GM23248 (cell line): Measurements from ENCODE around the gene PGS1. TPM values are rescaled to one million over a fixed set of nuclear protein-coding genes. Genes with fewer than 3 reads are reported as not detected.
"Not testable (repeated sequence)": the region's sequence is repeated elsewhere in the genome, so short reads cannot be mapped to it uniquely, and the experiment has no call there.

Experiments used
- DNase-seq: peaks from one replicate; pipeline ENCODE4 v3.0.0-alpha.2; 2015
- H2AFZ ChIP-seq: fragments of 200-600 bp; sonication (generic); 2 replicates; pipeline ENCODE4 v1.6.1; 2016; ENCODE audit warnings: antibody characterized with exemption
- H3F3A ChIP-seq: fragments of 200-600 bp; sonication (generic); 2 replicates; pipeline ENCODE4 v1.6.1; 2016; ENCODE audit warnings: mild to moderate bottlenecking, antibody characterized with exemption, mixed run types; ENCODE audit not compliant: insufficient read depth
- H3K27ac ChIP-seq: fragments of 200-600 bp; sonication (generic); 2 replicates; pipeline ENCODE4 v1.5.1; 2016; ENCODE audit warnings: mild to moderate bottlenecking
- H3K27me3 ChIP-seq: fragments of 200-600 bp; sonication (generic); replicated peaks from 2 replicates; pipeline ENCODE4 v1.6.1; 2016; ENCODE audit warnings: mild to moderate bottlenecking; ENCODE audit not compliant: insufficient read depth
- H3K36me3 ChIP-seq: fragments of 200-600 bp; sonication (generic); 2 replicates; pipeline ENCODE4 v1.6.1; 2016; ENCODE audit warnings: low read depth, mild to moderate bottlenecking
- H3K4me1 ChIP-seq: fragments of 200-600 bp; sonication (generic); 2 replicates; pipeline ENCODE4 v1.6.1; 2016; ENCODE audit warnings: mild to moderate bottlenecking; ENCODE audit not compliant: insufficient read depth
- H3K4me2 ChIP-seq: fragments of 200-600 bp; sonication (generic); one replicate; pipeline ENCODE4 v1.6.1; 2016; ENCODE audit warnings: mild to moderate bottlenecking; ENCODE audit not compliant: unreplicated experiment
- H3K4me3 ChIP-seq: fragments of 200-600 bp; sonication (generic); 2 replicates; pipeline ENCODE4 v1.5.1; 2016; ENCODE audit warnings: mild to moderate bottlenecking
- H3K79me2 ChIP-seq: fragments of 200-600 bp; sonication (generic); 2 replicates; pipeline ENCODE4 v1.6.1; 2016; ENCODE audit warnings: mild to moderate bottlenecking; ENCODE audit not compliant: insufficient read depth
- H3K9ac ChIP-seq: fragments of 200-600 bp; sonication (generic); 2 replicates; pipeline ENCODE4 v1.6.1; 2016; ENCODE audit warnings: mild to moderate bottlenecking
- H3K9me2 ChIP-seq: fragments of 200-600 bp; sonication (generic); 2 replicates; pipeline ENCODE4 v1.6.1; 2016; ENCODE audit warnings: mixed run types, mild to moderate bottlenecking, moderate library complexity; ENCODE audit not compliant: insufficient read depth
- H3K9me3 ChIP-seq: fragments of 200-600 bp; sonication (generic); one replicate; pipeline ENCODE4 v1.6.1; 2017; ENCODE audit warnings: low read depth
- H4K20me1 ChIP-seq: fragments of 200-600 bp; sonication (generic); 2 replicates; pipeline ENCODE4 v1.6.0; 2016; ENCODE audit not compliant: insufficient read depth
- EZH2 ChIP-seq: fragments of 200-600 bp; sonication (generic); IDR thresholded peaks from 2 replicates; pipeline ENCODE4 v1.6.1; 2018; ENCODE audit warnings: antibody characterized with exemption, mild to moderate bottlenecking; ENCODE audit not compliant: insufficient read depth, poor library complexity, severe bottlenecking
- EZH2phosphoT487 ChIP-seq: fragments of 200-600 bp; sonication (generic); IDR thresholded peaks from 2 replicates; pipeline ENCODE4 v1.6.1; 2018; ENCODE audit warnings: antibody characterized with exemption, moderate library complexity, mild to moderate bottlenecking, low read depth; ENCODE audit not compliant: insufficient read depth
- WGBS, 2 experiments: methylation state at CpG; one replicate each; pipeline ENCODE4 v1.1.6; 2015 to 2017; ENCODE audit warnings: low lambda C conversion rate in 2 of 2, low coverage in 1 of 2; ENCODE audit errors: missing lambda C conversion rate in 2 of 2; 5-methylcytosine and 5-hydroxymethylcytosine counted together
- in situ Hi-C: fragments of 300-500 bp; cut with MboI; formaldehyde crosslinking; loops from 2 replicates; pipeline ENCODE4 v1.15.0; 2020
- polyA plus RNA-seq: library from polyadenylated mRNA; unstranded; fragments of >200 nt; fragmentation: Nextera tagmentation; extraction: Ambion mirVana; gene quantifications from 2 replicates; pipeline ENCODE4 v1.2.1, GENCODE V29; 2016
- total RNA-seq: library from RNA; depleted of rRNA; stranded (reverse); fragments of >200 nt; shearing (Covaris generic); gene quantifications from 2 replicates; pipeline ENCODE4 v1.2.3, GENCODE V29; 2014

PGS1 gene
- total and polyA plus RNA-seq, 2 experiments from 2014 or later: 30.2 to 32.5 TPM

DNA sequence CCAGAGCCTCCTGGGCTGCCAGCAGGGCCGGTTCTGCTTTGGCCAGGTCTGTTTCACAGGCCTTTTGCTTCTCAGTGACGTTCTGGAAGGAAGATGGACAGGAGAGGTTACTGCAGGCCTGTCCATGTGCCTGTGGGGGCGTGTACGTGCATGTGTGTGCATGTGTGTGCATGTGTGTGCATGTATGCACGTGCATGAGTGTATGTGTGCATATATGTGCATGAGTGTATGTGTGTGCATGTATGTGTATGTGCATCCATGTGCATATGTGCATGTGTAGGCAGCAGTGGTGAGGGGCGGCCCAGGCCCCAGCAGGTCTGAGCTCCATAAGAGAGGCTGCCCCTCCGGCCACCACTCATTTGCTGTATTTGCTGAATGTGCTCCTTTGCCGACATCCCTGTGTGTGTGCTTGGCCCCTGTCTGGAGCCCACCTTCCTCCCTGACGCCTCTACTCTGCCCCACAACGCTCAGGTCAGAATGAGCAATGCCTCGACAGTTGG, 81.8 kb downstream of the PGS1 start:
- no peak for DNase-seq
- H3K36me3 ChIP-seq: no peaks in the 10 kb centered on the region
- H3K9me2 ChIP-seq: no peaks in the 10 kb centered on the region
- H2AFZ ChIP-seq: no peak overlapping the region
- no peaks in the 10 kb centered on the region for H4K20me1 ChIP-seq
- H3K79me2 ChIP-seq: no peaks in the 10 kb centered on the region
- in situ Hi-C loops: no loop called here
- TF ChIP-seq EZH2 (no peak), EZH2phosphoT487 (no peak)
- no peaks in the 10 kb centered on the region for H3K27me3 ChIP-seq
- H3K4me3 ChIP-seq: no peak overlapping the region
- 41 to 43% methylated on average over 11 of the region's 11 CpGs for WGBS, 2 experiments
- H3K4me1 ChIP-seq: no peaks in the 10 kb centered on the region
- H3K9me3 ChIP-seq: no peaks in the 10 kb centered on the region
- no peak overlapping the region for H3K27ac ChIP-seq
- no peaks in the 10 kb centered on the region for H3F3A ChIP-seq
- no peak overlapping the region for H3K9ac ChIP-seq
- H3K4me2 ChIP-seq: no peak overlapping the region

- Histone ChIP-seq H3K4me2 (no peak overlapping the region), H3K4me1 (no peaks in the 10 kb centered on the region), H2AFZ (no peak overlapping the region), H3K9me2 (no peaks in the 10 kb centered on the region), H4K20me1 (no peaks in the 10 kb centered on the region), H3K9me3 (no peaks in the 10 kb centered on the region), H3K4me3 (no peak overlapping the region), H3K27me3 (no peaks in the 10 kb centered on the region), H3F3A (no peaks in the 10 kb centered on the region), H3K9ac (no peak overlapping the region), H3K27ac (no peak overlapping the region), H3K36me3 (no peaks in the 10 kb centered on the region), H3K79me2 (no peaks in the 10 kb centered on the region)
- 81 to 82% methylated on average over 34 of the region's 34 CpGs for WGBS, 2 experiments
- no peak for DNase-seq
- in situ Hi-C loops: no loop called here
- TF ChIP-seq EZH2 (no peak), EZH2phosphoT487 (no peak)
These were observed 82.7 kb downstream of the PGS1 start for GRCh38 chr17:78460951-78461798.

DNA sequence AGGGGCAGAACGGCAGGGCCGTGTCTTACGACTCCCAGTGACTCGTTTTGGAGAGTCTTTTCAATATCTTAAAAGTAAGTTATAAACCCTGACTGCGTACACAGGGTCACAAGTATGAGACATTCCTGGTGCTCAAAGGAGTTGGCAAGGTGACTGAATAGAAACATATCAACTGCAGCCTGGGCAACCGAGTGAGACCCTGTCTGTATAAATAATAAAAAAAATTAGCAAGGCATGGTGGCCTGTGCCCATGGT, 83.3 kb downstream of the PGS1 start:
- no peak overlapping the region for H2AFZ ChIP-seq
- 52 to 56% methylated on average over 6 of the region's 6 CpGs for WGBS, 2 experiments
- no peak overlapping the region for H3K27ac ChIP-seq
- TF ChIP-seq EZH2 (no peak), EZH2phosphoT487 (no peak)
- H3K27me3 ChIP-seq: no peaks in the 10 kb centered on the region
- no peaks in the 10 kb centered on the region for H3K4me1 ChIP-seq
- no peaks in the 10 kb centered on the region for H4K20me1 ChIP-seq
- no peak for DNase-seq
- in situ Hi-C loops: no loop called here
- H3K9me2 ChIP-seq: no peaks in the 10 kb centered on the region
- no peaks in the 10 kb centered on the region for H3K9me3 ChIP-seq
- H3K79me2 ChIP-seq: no peaks in the 10 kb centered on the region
- no peak overlapping the region for H3K9ac ChIP-seq
- no peak overlapping the region for H3K4me2 ChIP-seq
- H3K4me3 ChIP-seq: no peak overlapping the region
- no peaks in the 10 kb centered on the region for H3K36me3 ChIP-seq
- H3F3A ChIP-seq: no peaks in the 10 kb centered on the region

DNA sequence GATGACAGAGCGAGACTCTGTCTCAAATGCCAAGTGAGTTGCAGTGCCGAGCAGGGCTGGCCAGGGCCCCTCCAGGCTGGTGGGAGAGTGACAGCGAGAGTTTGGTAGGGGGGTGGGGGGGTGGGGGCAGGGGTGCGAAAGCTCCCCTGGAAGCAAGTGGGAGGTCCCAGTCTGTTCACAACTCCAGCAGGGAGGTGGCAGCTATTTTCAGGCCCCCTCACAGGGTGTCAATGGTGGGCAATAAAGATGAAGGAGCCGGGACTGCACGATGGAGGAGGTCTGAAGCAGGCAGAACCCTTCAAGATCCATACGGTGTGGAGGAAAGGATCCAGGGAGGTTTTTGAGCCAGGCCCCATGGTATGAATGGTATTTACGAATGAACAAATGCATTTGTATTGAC, 83.7 kb downstream of the PGS1 start:
- Histone ChIP-seq H3K4me3 (no peak overlapping the region), H3K36me3 (no peaks in the 10 kb centered on the region), H2AFZ (no peak overlapping the region), H3K4me2 (no peak overlapping the region), H3K9me2 (no peaks in the 10 kb centered on the region), H3K9ac (no peak overlapping the region), H3K4me1 (no peaks in the 10 kb centered on the region), H3K27ac (no peak overlapping the region), H3K27me3 (no peaks in the 10 kb centered on the region), H4K20me1 (no peaks in the 10 kb centered on the region), H3K79me2 (no peaks in the 10 kb centered on the region), H3F3A (no peaks in the 10 kb centered on the region), H3K9me3 (no peaks in the 10 kb centered on the region)
- TF ChIP-seq EZH2: no peak
- TF ChIP-seq EZH2phosphoT487: no peak
- in situ Hi-C loops: no loop called here
- no peak for DNase-seq
- 33 to 37% methylated on average over 7 to 8 of the region's 8 CpGs for WGBS, 2 experiments

- H3K27ac ChIP-seq, H3K4me2 ChIP-seq, H3F3A ChIP-seq, H3K9me2 ChIP-seq, H2AFZ ChIP-seq, H3K27me3 ChIP-seq, in situ Hi-C loops, H3K79me2 ChIP-seq, H4K20me1 ChIP-seq, H3K9ac ChIP-seq, H3K4me1 ChIP-seq, H3K4me3 ChIP-seq, H3K36me3 ChIP-seq, H3K9me3 ChIP-seq, DNase-seq: not testable (repeated sequence)
- WGBS, 2 experiments: 73 to 77% methylated on average over 19 of the region's 19 CpGs
These were observed 87.8 kb downstream of the PGS1 start for GRCh38 chr17:78466109-78466785.
